Gastroesophageal sphincter (tissue), 4 donors: ENCODE results near the gene APBA2. TPM values are rescaled to one million over a fixed set of nuclear protein-coding genes. Genes with fewer than 3 reads are reported as not detected.
"Not testable (repeated sequence)": the region's sequence is repeated elsewhere in the genome, so short reads cannot be mapped to it uniquely, and the experiment has no call there.

ENCODE experiments used
- ATAC-seq: fragments of 150-250 bp; one replicate; pipeline ENCODE4 v1.9.1; 2016; ENCODE audit warnings: mild to moderate bottlenecking, moderate library complexity
- H3K27ac ChIP-seq, 4 donors: fragments of 200-600 bp; sonication (generic) in 3 of 4; 1 replicate in 3 of 4; 2 replicates in 1 of 4; pipeline ENCODE4 v1.5.1; 2016 to 2019
- H3K27me3 ChIP-seq: fragments of 200-600 bp; sonication (generic); one replicate; pipeline ENCODE4 v1.5.1; 2019
- H3K36me3 ChIP-seq, 2 donors: fragments of 200-600 bp; sonication (generic); one replicate each; pipeline ENCODE4 v1.5.1; 2019; ENCODE audit warnings: control low read depth in 1 of 2
- H3K4me1 ChIP-seq, 3 donors: fragments of 200-600 bp; sonication (generic); 1 replicate in 2 of 3; 2 replicates in 1 of 3; pipeline ENCODE4 v1.5.1; 2016 to 2019; ENCODE audit warnings: control low read depth in 2 of 3
- H3K4me3 ChIP-seq, 2 donors: fragments of 200-600 bp; sonication (generic); one replicate each; pipeline ENCODE4 v1.5.1; 2019; ENCODE audit warnings: mild to moderate bottlenecking in 1 of 2, moderate library complexity in 1 of 2
- H3K9me3 ChIP-seq, 3 donors: fragments of 200-600 bp; sonication (generic); one replicate each; pipeline ENCODE4 v1.5.1; 2017 to 2019; ENCODE audit warnings: control low read depth in 2 of 3
- EP300 ChIP-seq: sonication (generic); formaldehyde crosslinking; IDR thresholded peaks from one replicate; pipeline ENCODE4 v1.6.1; 2017; ENCODE audit warnings: antibody characterized with exemption, mild to moderate bottlenecking
- POLR2A ChIP-seq, 2 donors: fragments of 450-650 bp; IDR thresholded peaks; one replicate each; pipeline ENCODE4 v1.6.1; 2017; ENCODE audit warnings: antibody characterized with exemption in 2 of 2, mild to moderate bottlenecking in 2 of 2, moderate library complexity in 1 of 2
- POLR2AphosphoS5 ChIP-seq: sonication (generic); formaldehyde crosslinking; IDR thresholded peaks from one replicate; pipeline ENCODE4 v1.6.1; 2017; ENCODE audit warnings: antibody characterized with exemption
- WGBS, 2 donors: methylation state at CpG; one replicate each; pipeline ENCODE4 v1.1.5; 2018; ENCODE audit warnings: low coverage in 1 of 2; 5-methylcytosine and 5-hydroxymethylcytosine counted together
- total RNA-seq, 4 donors: library from RNA; depleted of rRNA; stranded (reverse); fragments of >200 nt; gene quantifications; one replicate each; pipeline ENCODE4 v1.1.0, GENCODE V29; 2016
- TF ChIP-seq, protein P1 (sequence below), 4 experiments: fragments of 200-600 bp in 2 of 4; fragments of 450-650 bp in 2 of 4; sonication (generic) in 1 of 4; IDR thresholded peaks; one replicate each; pipeline ENCODE4 v1.5.1; 2017 to 2019; ENCODE audit warnings: antibody characterized with exemption in 4 of 4, mild to moderate bottlenecking in 2 of 4, moderate library complexity in 2 of 4

Gene APBA2
- total RNA-seq, 4 donors from 2014 or later, result 3.1 to 14.9 (median 4.2) TPM

DNA sequence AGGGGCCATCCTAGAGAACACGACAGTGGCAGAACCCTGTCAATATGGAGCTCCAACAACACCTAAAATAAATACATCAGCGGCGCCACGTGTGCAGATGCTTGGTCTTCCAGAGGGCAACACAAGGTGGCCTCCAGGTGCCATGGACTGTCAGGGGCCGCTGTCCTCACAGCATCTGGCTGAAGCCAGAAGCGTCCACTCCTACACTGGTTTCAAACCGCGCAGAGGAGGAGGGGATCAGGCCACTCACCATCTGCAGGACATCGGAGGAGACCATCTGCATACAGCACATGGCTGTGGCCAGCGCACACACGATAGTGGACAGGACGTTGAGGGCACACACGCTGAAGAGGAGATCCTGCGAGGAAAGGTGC, 265.7 kb downstream of the APBA2 start:
- TF ChIP-seq, protein P1, sequence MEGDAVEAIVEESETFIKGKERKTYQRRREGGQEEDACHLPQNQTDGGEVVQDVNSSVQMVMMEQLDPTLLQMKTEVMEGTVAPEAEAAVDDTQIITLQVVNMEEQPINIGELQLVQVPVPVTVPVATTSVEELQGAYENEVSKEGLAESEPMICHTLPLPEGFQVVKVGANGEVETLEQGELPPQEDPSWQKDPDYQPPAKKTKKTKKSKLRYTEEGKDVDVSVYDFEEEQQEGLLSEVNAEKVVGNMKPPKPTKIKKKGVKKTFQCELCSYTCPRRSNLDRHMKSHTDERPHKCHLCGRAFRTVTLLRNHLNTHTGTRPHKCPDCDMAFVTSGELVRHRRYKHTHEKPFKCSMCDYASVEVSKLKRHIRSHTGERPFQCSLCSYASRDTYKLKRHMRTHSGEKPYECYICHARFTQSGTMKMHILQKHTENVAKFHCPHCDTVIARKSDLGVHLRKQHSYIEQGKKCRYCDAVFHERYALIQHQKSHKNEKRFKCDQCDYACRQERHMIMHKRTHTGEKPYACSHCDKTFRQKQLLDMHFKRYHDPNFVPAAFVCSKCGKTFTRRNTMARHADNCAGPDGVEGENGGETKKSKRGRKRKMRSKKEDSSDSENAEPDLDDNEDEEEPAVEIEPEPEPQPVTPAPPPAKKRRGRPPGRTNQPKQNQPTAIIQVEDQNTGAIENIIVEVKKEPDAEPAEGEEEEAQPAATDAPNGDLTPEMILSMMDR (IDR thresholded peaks at IDR 0.05), result no peak
- no peak for TF ChIP-seq POLR2AphosphoS5
- TF ChIP-seq POLR2A (IDR thresholded peaks at IDR 0.05), result no peak
- TF ChIP-seq EP300, result no peak
- Histone ChIP-seq H3K27ac (no peak overlapping the region), H3K9me3 (peaks cover 0 to 9% (median 0%) of the 10 kb centered on the region in 3 donors), H3K27me3 (no peaks in the 10 kb centered on the region), H3K4me1 (no peaks in the 10 kb centered on the region), H3K4me3 (no peak overlapping the region), H3K36me3 (no peaks in the 10 kb centered on the region)
- no peak for ATAC-seq
- 75 to 96% methylated on average over 5 of the region's 14 CpGs for WGBS, 2 donors

DNA sequence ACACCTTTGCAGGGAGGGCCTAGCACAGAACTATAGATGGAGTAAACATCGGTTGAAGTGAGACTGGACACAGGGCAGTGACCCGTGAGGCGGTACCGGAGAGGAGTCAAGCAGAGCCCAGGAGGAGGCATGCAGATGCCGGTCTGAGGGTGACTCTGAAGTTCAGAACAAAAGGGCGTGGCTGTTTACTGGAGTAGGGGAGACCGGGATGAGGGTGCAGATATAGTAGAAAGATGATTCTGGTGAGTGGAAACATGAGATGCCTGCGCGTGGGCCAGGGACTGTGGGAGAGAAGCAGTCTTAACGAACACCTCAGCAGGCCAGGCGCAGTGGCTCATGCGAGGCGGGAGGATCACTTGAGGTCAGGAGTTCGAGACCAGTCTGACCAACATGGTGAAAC, 270.7 kb downstream of the APBA2 start:
- ATAC-seq, result no peak
- H3K9me3 ChIP-seq, result peaks cover 0 to 32% (median 0%) of the 10 kb centered on the region in 3 donors
- no peaks in the 10 kb centered on the region for H3K27me3 ChIP-seq
- WGBS, 2 donors, result 84 to 85% methylated on average over 4 to 12 of the region's 14 CpGs
- no peak overlapping the region for H3K4me3 ChIP-seq
- TF ChIP-seq POLR2A (IDR thresholded peaks at IDR 0.05), result no peak
- TF ChIP-seq, protein P1 (IDR thresholded peaks at IDR 0.05), result no peak
- TF ChIP-seq POLR2AphosphoS5, result no peak
- TF ChIP-seq EP300, result no peak
- no peaks in the 10 kb centered on the region for H3K36me3 ChIP-seq
- H3K4me1 ChIP-seq, result no peaks in the 10 kb centered on the region
- no peak overlapping the region for H3K27ac ChIP-seq

DNA sequence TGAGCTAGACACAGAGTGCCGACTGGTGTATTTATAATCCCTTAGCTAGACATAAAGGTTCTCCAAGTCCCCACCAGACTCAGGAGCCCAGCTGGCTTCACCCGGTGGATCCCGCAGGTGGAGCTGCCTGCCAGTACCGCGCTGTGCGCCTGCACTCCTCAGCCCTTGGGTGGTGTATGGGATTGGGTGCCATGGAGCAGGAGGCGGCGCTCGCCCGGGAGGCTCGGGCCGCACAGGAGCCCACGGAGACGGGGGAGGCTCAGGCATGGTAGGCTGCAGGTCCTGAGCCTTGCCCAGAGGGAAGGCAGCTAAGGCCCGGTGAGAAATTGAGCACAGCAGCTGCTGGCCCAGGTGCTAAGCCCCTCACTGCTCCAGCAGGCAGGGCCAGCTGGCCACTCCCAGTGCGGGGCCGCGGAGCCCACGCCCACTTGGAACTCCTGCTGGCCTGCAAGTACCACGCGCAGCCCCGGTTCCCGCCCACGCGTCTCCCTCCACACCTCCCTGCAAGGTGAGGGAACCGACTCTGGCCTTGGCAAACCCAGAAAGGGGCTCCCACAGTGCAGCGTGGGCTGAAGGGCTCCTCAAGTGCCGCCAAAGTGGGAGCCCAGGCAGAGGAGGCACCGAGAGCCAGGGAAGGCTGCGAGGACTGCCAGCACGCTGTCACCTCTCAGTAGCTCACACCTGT, 274.1 kb downstream of the APBA2 start:
- TF ChIP-seq POLR2A (IDR thresholded peaks at IDR 0.05) (no peak), EP300 (no peak), POLR2AphosphoS5 (no peak)
- TF ChIP-seq, protein P1 (IDR thresholded peaks at IDR 0.05), result no peak
- H3K27me3 ChIP-seq, result no peaks in the 10 kb centered on the region
- no peak overlapping the region for H3K4me3 ChIP-seq
- no peaks in the 10 kb centered on the region for H3K4me1 ChIP-seq
- peaks cover 0 to 45% (median 0%) of the 10 kb centered on the region in 3 donors for H3K9me3 ChIP-seq
- 100% methylated on average over 5 of the region's 31 CpGs; no CpG with 5 or more reads in 1 of the 2 donors for WGBS, 2 donors
- ATAC-seq, result no peak
- no peak overlapping the region for H3K27ac ChIP-seq
- H3K36me3 ChIP-seq, result no peaks in the 10 kb centered on the region

DNA sequence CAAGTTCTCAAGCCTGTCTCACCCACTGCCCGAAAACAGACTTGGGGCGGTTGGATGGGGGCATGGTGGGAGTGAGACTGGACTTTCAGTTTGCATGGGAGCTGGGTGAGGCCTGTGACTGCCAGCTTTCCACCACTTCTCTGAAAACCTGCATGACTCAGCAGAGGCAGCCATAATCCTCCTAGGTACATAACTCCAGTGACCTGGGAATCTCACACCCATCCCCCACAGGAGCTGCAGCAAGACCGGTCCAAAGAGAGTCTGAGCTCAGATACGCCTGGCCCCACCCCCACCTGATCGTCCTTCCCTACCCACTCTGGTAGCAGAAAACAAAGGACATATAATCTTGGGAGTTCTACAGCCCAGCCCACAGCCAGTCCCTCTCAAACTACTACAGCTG, 276.6 kb downstream of the APBA2 start:
- 100% methylated on average over 1 of the region's 5 CpGs; no CpG with 5 or more reads in 1 of the 2 donors for WGBS, 2 donors
- Histone ChIP-seq H3K27ac (no peak overlapping the region), H3K4me1 (no peaks in the 10 kb centered on the region), H3K36me3 (no peaks in the 10 kb centered on the region), H3K4me3 (no peak overlapping the region), H3K27me3 (no peaks in the 10 kb centered on the region), H3K9me3 (peaks cover 0 to 45% (median 0%) of the 10 kb centered on the region in 3 donors)
- no peak for ATAC-seq
- TF ChIP-seq POLR2A (IDR thresholded peaks at IDR 0.05) (no peak), EP300 (no peak), POLR2AphosphoS5 (no peak)
- TF ChIP-seq, protein P1 (IDR thresholded peaks at IDR 0.05), result no peak

DNA sequence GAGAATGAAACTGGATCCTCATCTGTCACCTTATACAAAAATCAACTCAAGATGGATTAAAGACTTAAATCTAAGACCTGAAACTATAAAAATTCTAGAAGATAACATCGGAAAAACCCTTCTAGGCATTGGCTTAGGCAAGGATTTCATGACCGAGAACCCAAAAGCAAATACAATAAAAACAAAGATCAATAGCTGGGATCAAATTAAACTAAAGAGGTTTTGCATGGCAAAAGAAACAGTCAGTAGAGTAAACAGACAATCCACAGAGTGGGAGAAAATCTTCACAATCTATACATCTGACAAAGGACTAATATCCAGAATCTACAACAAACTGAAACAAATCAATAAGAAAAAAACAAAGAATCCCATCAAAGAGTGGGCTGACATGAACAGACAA, 281.3 kb downstream of the APBA2 start:
- H3K27me3 ChIP-seq, H3K27ac ChIP-seq, ATAC-seq, H3K4me1 ChIP-seq, H3K36me3 ChIP-seq, H3K4me3 ChIP-seq: not testable (repeated sequence)
- peaks cover 0 to 16% (median 0%) of the 10 kb centered on the region in 3 donors for H3K9me3 ChIP-seq
- WGBS, 2 donors, result 80 to 82% methylated on average over 2 of the region's 2 CpGs

Other genes with a start within 250 kb of the APBA2 start
- gene GOLGA8M, start 173.6 kb upstream of the APBA2 start, total RNA-seq, result 1 to 10 TPM in 1 of 4 donors, under 1 TPM in 2, not detected in 1; 0.77 to 1.9 (median 0.94) TPM
- not detected for gene GOLGA6L7, start 37.3 kb upstream of the APBA2 start, total RNA-seq